OCI-LY3 (cell line): Measurements from ENCODE around the gene MMP3.

ENCODE experiments used
- H2AFZ ChIP-seq: fragments of 200-600, 300-600 bp; shearing (Covaris generic); 2 replicates; pipeline ENCODE4 v1.6.0; 2014; ENCODE audit warnings: antibody characterized with exemption, low read depth, low read length
- H3K27ac ChIP-seq: fragments of 200-600, 300-600 bp; sonication (generic); 2 replicates; pipeline ENCODE4 v1.5.1; 2014; ENCODE audit warnings: mild to moderate bottlenecking, low read length, moderate library complexity, mixed read lengths
- H3K27me3 ChIP-seq: fragments of 200-600, 300-600 bp; sonication (generic); 2 replicates; pipeline ENCODE4 v1.6.1; 2014; ENCODE audit warnings: low read depth, low read length, mixed read lengths
- H3K36me3 ChIP-seq: fragments of 200-600, 300-600 bp; sonication (generic); replicated peaks from 2 replicates; pipeline ENCODE3; 2014; ENCODE audit warnings: low read depth, low read length, mixed read lengths
- H3K4me1 ChIP-seq: fragments of 300-600, 200-600 bp; sonication (generic); 2 replicates; pipeline ENCODE4 v1.6.1; 2014; ENCODE audit warnings: low read length, mixed read lengths
- H3K4me2 ChIP-seq: fragments of 200-600, 300-600 bp; sonication (generic); 2 replicates; pipeline ENCODE4 v1.6.1; 2014; ENCODE audit warnings: low read length, mixed read lengths
- H3K4me3 ChIP-seq: fragments of 300-600, 200-600 bp; sonication (generic); 2 replicates; pipeline ENCODE4 v1.5.1; 2014; ENCODE audit warnings: antibody characterized with exemption, mild to moderate bottlenecking, low read length, moderate library complexity
- H3K79me2 ChIP-seq: fragments of 300-600, 200-600 bp; shearing (Covaris generic); 2 replicates; pipeline ENCODE4 v1.6.1; 2014; ENCODE audit warnings: mild to moderate bottlenecking, low read length, mixed read lengths
- H3K9ac ChIP-seq: fragments of 300-600, 200-600 bp; shearing (Covaris generic); 2 replicates; pipeline ENCODE4 v1.6.0; 2014; ENCODE audit warnings: mild to moderate bottlenecking, low read length, moderate library complexity
- H3K9me3 ChIP-seq: fragments of 200-600, 300-600 bp; shearing (Covaris generic); 2 replicates; pipeline ENCODE4 v1.6.1; 2014; ENCODE audit warnings: low read length, mixed read lengths; ENCODE audit not compliant: insufficient read depth
- H4K20me1 ChIP-seq: fragments of 200-600, 300-600 bp; sonication (generic); 2 replicates; pipeline ENCODE4 v1.6.1; 2016; ENCODE audit warnings: low read length, mixed read lengths; ENCODE audit not compliant: insufficient read depth
- EZH2phosphoT487 ChIP-seq: fragments of 200-600 bp; shearing (Covaris generic); IDR thresholded peaks from 2 replicates; pipeline ENCODE4 v1.6.1; 2018; ENCODE audit warnings: antibody characterized with exemption, mixed run types, low read depth
- TF ChIP-seq, protein P1 (sequence below): fragments of 200-600, 300-600 bp; sonication (generic); IDR thresholded peaks from 2 replicates; pipeline ENCODE4 v1.5.1; 2014; ENCODE audit warnings: antibody characterized with exemption, low read length, low read depth

The MMP3 gene

DNA sequence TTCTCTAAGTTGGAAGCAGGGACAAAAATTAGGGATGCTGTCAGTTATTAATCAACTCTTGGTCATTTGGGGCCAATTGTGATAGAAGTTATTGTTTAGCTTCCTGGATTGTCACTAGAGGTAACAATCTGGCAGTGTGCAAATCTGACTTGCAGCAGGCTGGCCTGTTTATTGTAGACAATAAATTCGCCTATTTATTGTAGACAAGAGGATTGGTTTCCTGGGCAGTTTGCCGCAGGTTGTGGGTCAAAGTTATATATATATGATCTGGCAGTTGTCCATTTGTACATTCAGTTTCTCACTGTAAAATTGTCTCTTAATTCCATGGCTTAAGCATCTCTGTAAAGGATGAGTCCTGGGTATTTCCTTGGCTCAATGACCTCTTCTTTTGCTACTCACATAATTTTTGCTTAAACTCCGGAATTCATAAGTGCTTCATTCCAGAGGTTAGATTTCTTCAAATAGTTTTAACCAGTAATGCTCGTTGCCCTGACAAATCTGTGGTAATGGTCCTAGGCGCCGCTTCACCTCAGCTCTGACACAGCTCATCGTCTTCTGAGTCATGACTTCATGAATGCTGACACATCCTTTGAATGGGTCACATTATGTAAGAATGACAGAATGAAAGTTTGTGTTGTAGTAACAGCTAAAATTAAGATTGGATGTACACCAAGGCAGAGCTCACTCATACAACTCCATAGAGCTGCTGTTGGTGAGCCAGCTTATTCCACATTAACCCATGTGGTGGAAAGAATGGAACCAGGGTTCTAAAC, 7.8 kb upstream of the MMP3 start:
- Histone ChIP-seq H3K79me2 (no peaks in the 10 kb centered on the region), H2AFZ (no peak overlapping the region), H3K27me3 (no peaks in the 10 kb centered on the region), H3K27ac (no peak overlapping the region), H3K4me3 (no peak overlapping the region), H3K4me2 (no peak overlapping the region), H4K20me1 (no peaks in the 10 kb centered on the region), H3K9me3 (no peaks in the 10 kb centered on the region), H3K36me3 (no peaks in the 10 kb centered on the region), H3K9ac (no peak overlapping the region), H3K4me1 (no peaks in the 10 kb centered on the region)
- TF ChIP-seq EZH2phosphoT487, result no peak

DNA sequence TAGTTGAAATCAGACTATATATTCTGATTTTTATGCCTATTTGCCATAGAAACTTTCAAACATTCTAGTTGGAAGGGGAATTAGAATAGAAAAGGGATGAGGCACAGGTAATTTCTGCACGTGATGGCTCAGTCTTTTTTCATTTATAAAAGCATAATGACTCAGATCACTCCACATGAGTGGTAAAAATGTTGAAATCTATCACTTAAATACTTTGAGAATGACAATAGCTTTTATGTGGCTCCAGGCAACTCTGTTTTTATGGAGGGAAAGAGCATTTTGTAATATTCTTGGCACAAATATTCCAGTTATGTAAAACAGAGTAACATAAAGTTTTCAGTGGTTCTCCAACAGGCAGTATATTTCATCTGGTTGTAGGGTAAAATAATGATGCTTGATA, 5.9 kb upstream of the MMP3 start:
- no peak overlapping the region for H3K9ac ChIP-seq
- TF ChIP-seq, protein P1, sequence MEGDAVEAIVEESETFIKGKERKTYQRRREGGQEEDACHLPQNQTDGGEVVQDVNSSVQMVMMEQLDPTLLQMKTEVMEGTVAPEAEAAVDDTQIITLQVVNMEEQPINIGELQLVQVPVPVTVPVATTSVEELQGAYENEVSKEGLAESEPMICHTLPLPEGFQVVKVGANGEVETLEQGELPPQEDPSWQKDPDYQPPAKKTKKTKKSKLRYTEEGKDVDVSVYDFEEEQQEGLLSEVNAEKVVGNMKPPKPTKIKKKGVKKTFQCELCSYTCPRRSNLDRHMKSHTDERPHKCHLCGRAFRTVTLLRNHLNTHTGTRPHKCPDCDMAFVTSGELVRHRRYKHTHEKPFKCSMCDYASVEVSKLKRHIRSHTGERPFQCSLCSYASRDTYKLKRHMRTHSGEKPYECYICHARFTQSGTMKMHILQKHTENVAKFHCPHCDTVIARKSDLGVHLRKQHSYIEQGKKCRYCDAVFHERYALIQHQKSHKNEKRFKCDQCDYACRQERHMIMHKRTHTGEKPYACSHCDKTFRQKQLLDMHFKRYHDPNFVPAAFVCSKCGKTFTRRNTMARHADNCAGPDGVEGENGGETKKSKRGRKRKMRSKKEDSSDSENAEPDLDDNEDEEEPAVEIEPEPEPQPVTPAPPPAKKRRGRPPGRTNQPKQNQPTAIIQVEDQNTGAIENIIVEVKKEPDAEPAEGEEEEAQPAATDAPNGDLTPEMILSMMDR, result no peak
- no peak for TF ChIP-seq EZH2phosphoT487
- no peaks in the 10 kb centered on the region for H3K9me3 ChIP-seq
- H3K27me3 ChIP-seq, result no peaks in the 10 kb centered on the region
- no peaks in the 10 kb centered on the region for H3K79me2 ChIP-seq
- H3K27ac ChIP-seq, result no peak overlapping the region
- no peak overlapping the region for H2AFZ ChIP-seq
- H4K20me1 ChIP-seq, result no peaks in the 10 kb centered on the region
- no peaks in the 10 kb centered on the region for H3K36me3 ChIP-seq
- no peak overlapping the region for H3K4me3 ChIP-seq
- H3K4me1 ChIP-seq, result no peaks in the 10 kb centered on the region
- no peak overlapping the region for H3K4me2 ChIP-seq

DNA sequence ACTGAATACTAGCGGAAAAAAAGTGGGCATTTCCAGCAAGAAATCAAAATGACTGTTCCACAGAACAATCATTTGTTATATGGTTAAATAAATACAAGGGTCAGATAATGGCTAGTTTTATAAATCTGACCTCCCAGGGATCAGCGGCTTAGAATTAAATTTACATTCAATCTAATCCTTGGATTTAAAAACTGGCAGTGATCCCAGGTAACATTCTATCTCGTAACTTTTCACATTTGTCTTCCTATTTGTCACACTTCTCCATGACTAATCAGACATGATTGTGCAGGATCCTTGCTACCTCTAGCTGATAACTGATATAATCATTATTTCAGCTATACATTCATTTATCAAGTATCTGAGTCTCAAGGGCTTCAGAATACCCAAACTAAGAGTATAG, 2.9 kb upstream of the MMP3 start:
- Histone ChIP-seq H3K27ac (no peak overlapping the region), H3K9me3 (no peaks in the 10 kb centered on the region), H4K20me1 (no peaks in the 10 kb centered on the region), H3K79me2 (no peaks in the 10 kb centered on the region), H3K4me1 (no peaks in the 10 kb centered on the region), H3K4me2 (no peak overlapping the region), H3K4me3 (no peak overlapping the region), H3K9ac (no peak overlapping the region), H3K36me3 (no peaks in the 10 kb centered on the region), H3K27me3 (peaks cover 4% of the 10 kb centered on the region; the same call in 1 of the 2 replicates), H2AFZ (no peak overlapping the region)
- no peak for TF ChIP-seq EZH2phosphoT487
- TF ChIP-seq, protein P1, result no peak

DNA sequence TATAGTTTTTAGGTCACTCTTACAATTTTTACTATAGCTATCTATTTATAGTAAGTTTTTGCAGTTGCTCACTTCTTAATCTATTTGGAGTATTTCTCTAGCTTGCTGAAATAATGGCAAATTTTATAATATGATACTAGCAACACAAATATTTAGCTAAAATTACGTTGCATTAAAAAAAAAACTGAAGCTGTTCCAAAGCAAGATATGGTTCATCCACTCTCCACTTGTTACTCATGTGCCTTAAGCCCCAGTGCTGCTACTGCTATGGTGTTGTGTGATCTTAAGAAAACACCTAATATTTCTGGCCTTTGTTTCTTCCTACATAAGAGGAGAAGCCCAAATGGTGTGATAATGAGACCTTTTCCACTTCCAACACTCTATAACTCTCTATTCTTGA, 479 bp downstream of the MMP3 start:
- no peaks in the 10 kb centered on the region for H4K20me1 ChIP-seq
- no peaks in the 10 kb centered on the region for H3K79me2 ChIP-seq
- no peaks in the 10 kb centered on the region for H3K36me3 ChIP-seq
- TF ChIP-seq, protein P1, result no peak
- TF ChIP-seq EZH2phosphoT487, result no peak
- no peak overlapping the region for H3K4me2 ChIP-seq
- no peaks in the 10 kb centered on the region for H3K9me3 ChIP-seq
- no peak overlapping the region for H3K27ac ChIP-seq
- H3K27me3 ChIP-seq, result peaks cover 4% of the 10 kb centered on the region; the same call in 1 of the 2 replicates
- H3K4me3 ChIP-seq, result no peak overlapping the region
- no peak overlapping the region for H2AFZ ChIP-seq
- no peak overlapping the region for H3K9ac ChIP-seq
- no peaks in the 10 kb centered on the region for H3K4me1 ChIP-seq
